ENCODE results near the gene PDIA2.

- TF ChIP-seq, protein P1, sequence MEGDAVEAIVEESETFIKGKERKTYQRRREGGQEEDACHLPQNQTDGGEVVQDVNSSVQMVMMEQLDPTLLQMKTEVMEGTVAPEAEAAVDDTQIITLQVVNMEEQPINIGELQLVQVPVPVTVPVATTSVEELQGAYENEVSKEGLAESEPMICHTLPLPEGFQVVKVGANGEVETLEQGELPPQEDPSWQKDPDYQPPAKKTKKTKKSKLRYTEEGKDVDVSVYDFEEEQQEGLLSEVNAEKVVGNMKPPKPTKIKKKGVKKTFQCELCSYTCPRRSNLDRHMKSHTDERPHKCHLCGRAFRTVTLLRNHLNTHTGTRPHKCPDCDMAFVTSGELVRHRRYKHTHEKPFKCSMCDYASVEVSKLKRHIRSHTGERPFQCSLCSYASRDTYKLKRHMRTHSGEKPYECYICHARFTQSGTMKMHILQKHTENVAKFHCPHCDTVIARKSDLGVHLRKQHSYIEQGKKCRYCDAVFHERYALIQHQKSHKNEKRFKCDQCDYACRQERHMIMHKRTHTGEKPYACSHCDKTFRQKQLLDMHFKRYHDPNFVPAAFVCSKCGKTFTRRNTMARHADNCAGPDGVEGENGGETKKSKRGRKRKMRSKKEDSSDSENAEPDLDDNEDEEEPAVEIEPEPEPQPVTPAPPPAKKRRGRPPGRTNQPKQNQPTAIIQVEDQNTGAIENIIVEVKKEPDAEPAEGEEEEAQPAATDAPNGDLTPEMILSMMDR (IDR thresholded peaks at IDR 0.05): no peak
- TF ChIP-seq POLR2A (IDR thresholded peaks at IDR 0.05) (no peak), POLR2AphosphoS5 (IDR thresholded peaks at IDR 0.05; ENCODE audit: insufficient read depth in 1 of 2, low read depth in 1 of 2) (no peak)
Measured at GRCh38 chr16:275786-276232, 7.2 kb upstream of the PDIA2 start, which contains the start of gene RGS11.

Measured in vagina (tissue), 2 donors.